ENCODE data around the gene TSPAN13. TPM values are rescaled to one million over a fixed set of nuclear protein-coding genes. Genes with fewer than 3 reads are reported as not detected.

TSPAN13 gene
- total and polyA plus RNA-seq, 5 donors from 2014 or later: 0.10 to 1.0 (median 0.32) TPM

- Histone ChIP-seq H3K4me1 (ENCODE audit: control insufficient read depth, insufficient read depth, low read length, poor library complexity, severe bottlenecking) (no peaks in the 10 kb centered on the region), H3K27me3 (ENCODE audit: control insufficient read depth, insufficient read depth, low read length) (peaks cover 7% of the 10 kb centered on the region), H3K36me3 (ENCODE audit: control insufficient read depth, insufficient read depth, low read length) (no peaks in the 10 kb centered on the region), H3K9me3 (ENCODE audit: control insufficient read depth in 2 of 2, low read length in 2 of 2) (no peaks in the 10 kb centered on the region), H3K4me3 (ENCODE audit: low read depth, low read length) (no peak overlapping the region), H3K27ac (ENCODE audit: insufficient read depth, low read length, poor library complexity, severe bottlenecking) (no peak overlapping the region)
- no peak for ATAC-seq (ENCODE audit: low read depth in 2 of 2)
- H3K4me1 Mint-ChIP-seq: no peaks in the 10 kb centered on the region
- no peak overlapping the region for H3K27ac Mint-ChIP-seq
- H3K36me3 Mint-ChIP-seq: no peaks in the 10 kb centered on the region
- H3K9me3 Mint-ChIP-seq: no peaks in the 10 kb centered on the region
- H3K4me3 Mint-ChIP-seq: no peak overlapping the region
- H3K27me3 Mint-ChIP-seq: peaks cover 31% of the 10 kb centered on the region
- DNase-seq: no peak
Measured at GRCh38 chr7:16791071-16791470, 37.5 kb downstream of the TSPAN13 start.

GRCh38 chr7:16791905-16792698 is 38.5 kb downstream of the TSPAN13 start:
- H3K9me3 Mint-ChIP-seq: no peaks in the 10 kb centered on the region
- Histone ChIP-seq H3K27me3 (ENCODE audit: control insufficient read depth, insufficient read depth, low read length) (peaks cover 7% of the 10 kb centered on the region), H3K4me3 (ENCODE audit: low read depth, low read length) (no peak overlapping the region), H3K27ac (ENCODE audit: insufficient read depth, low read length, poor library complexity, severe bottlenecking) (no peak overlapping the region), H3K4me1 (ENCODE audit: control insufficient read depth, insufficient read depth, low read length, poor library complexity, severe bottlenecking) (no peaks in the 10 kb centered on the region), H3K36me3 (ENCODE audit: control insufficient read depth, insufficient read depth, low read length) (no peaks in the 10 kb centered on the region), H3K9me3 (ENCODE audit: control insufficient read depth in 2 of 2, low read length in 2 of 2) (no peaks in the 10 kb centered on the region)
- no peaks in the 10 kb centered on the region for H3K4me1 Mint-ChIP-seq
- ATAC-seq (ENCODE audit: low read depth in 2 of 2): no peak
- no peak overlapping the region for H3K27ac Mint-ChIP-seq
- no peak overlapping the region for H3K4me3 Mint-ChIP-seq
- no peak for DNase-seq
- H3K36me3 Mint-ChIP-seq: no peaks in the 10 kb centered on the region
- H3K27me3 Mint-ChIP-seq: peaks cover 32% of the 10 kb centered on the region

DNA sequence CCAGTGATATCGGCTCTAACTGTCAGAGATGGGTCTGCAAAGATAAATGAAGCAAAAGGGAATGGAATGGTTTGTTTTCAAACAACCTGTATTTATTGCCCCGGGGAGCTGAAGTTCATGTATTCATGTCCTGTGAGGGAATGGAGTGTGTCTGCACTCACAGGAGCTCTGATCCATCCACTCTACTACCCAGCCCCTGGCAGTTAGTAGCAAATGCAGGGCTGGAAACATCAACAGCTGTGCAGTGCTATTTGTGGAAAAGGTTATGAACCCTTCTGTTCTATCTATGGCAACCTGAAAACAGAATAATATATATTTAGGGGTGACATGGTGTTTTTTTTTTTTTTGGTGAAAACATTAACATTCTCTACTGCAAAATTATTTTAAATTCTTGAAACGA is 41.4 kb downstream of the TSPAN13 start:
- H3K36me3 ChIP-seq (ENCODE audit: control insufficient read depth, insufficient read depth, low read length): no peaks in the 10 kb centered on the region
- no peaks in the 10 kb centered on the region for H3K36me3 Mint-ChIP-seq
- no peak overlapping the region for H3K27ac ChIP-seq (ENCODE audit: insufficient read depth, low read length, poor library complexity, severe bottlenecking)
- H3K4me1 ChIP-seq (ENCODE audit: control insufficient read depth, insufficient read depth, low read length, poor library complexity, severe bottlenecking): no peaks in the 10 kb centered on the region
- ATAC-seq (ENCODE audit: low read depth in 2 of 2) (no peak), DNase-seq (no peak)
- H3K4me3 ChIP-seq (ENCODE audit: low read depth, low read length): no peak overlapping the region
- H3K4me1 Mint-ChIP-seq: no peaks in the 10 kb centered on the region
- no peaks in the 10 kb centered on the region for H3K9me3 Mint-ChIP-seq
- H3K4me3 Mint-ChIP-seq: no peak overlapping the region
- H3K27me3 ChIP-seq (ENCODE audit: control insufficient read depth, insufficient read depth, low read length): peaks cover 4% of the 10 kb centered on the region
- peaks cover 25% of the 10 kb centered on the region for H3K27me3 Mint-ChIP-seq
- H3K9me3 ChIP-seq (ENCODE audit: control insufficient read depth in 2 of 2, low read length in 2 of 2): no peaks in the 10 kb centered on the region
- H3K27ac Mint-ChIP-seq: no peak overlapping the region

- Histone ChIP-seq H3K4me1 (ENCODE audit: control insufficient read depth, insufficient read depth, low read length, poor library complexity, severe bottlenecking) (no peaks in the 10 kb centered on the region), H3K36me3 (ENCODE audit: control insufficient read depth, insufficient read depth, low read length) (no peaks in the 10 kb centered on the region), H3K4me3 (ENCODE audit: low read depth, low read length) (no peak overlapping the region), H3K9me3 (ENCODE audit: control insufficient read depth in 2 of 2, low read length in 2 of 2) (no peaks in the 10 kb centered on the region), H3K27ac (ENCODE audit: insufficient read depth, low read length, poor library complexity, severe bottlenecking) (no peak overlapping the region), H3K27me3 (ENCODE audit: control insufficient read depth, insufficient read depth, low read length) (peaks cover 6% of the 10 kb centered on the region)
- Mint-ChIP-seq H3K27me3 (peaks cover 25% of the 10 kb centered on the region), H3K9me3 (no peaks in the 10 kb centered on the region), H3K36me3 (no peaks in the 10 kb centered on the region), H3K4me3 (no peak overlapping the region), H3K4me1 (no peaks in the 10 kb centered on the region), H3K27ac (no peak overlapping the region)
- ATAC-seq (ENCODE audit: low read depth in 2 of 2) (no peak), DNase-seq (no peak)
Measured at GRCh38 chr7:16795624-16796023, 42.1 kb downstream of the TSPAN13 start.

GRCh38 chr7:16801111-16801542 is 47.6 kb downstream of the TSPAN13 start:
- no peaks in the 10 kb centered on the region for H3K4me1 ChIP-seq (ENCODE audit: control insufficient read depth, insufficient read depth, low read length, poor library complexity, severe bottlenecking)
- peaks cover 2% of the 10 kb centered on the region for H3K27me3 ChIP-seq (ENCODE audit: control insufficient read depth, insufficient read depth, low read length)
- H3K9me3 ChIP-seq (ENCODE audit: control insufficient read depth in 2 of 2, low read length in 2 of 2): no peaks in the 10 kb centered on the region
- no peak for ATAC-seq (ENCODE audit: low read depth in 2 of 2)
- no peak overlapping the region for H3K4me3 Mint-ChIP-seq
- no peak overlapping the region for H3K4me3 ChIP-seq (ENCODE audit: low read depth, low read length)
- no peaks in the 10 kb centered on the region for H3K4me1 Mint-ChIP-seq
- no peaks in the 10 kb centered on the region for H3K36me3 ChIP-seq (ENCODE audit: control insufficient read depth, insufficient read depth, low read length)
- H3K27ac Mint-ChIP-seq: no peak overlapping the region
- no peak overlapping the region for H3K27ac ChIP-seq (ENCODE audit: insufficient read depth, low read length, poor library complexity, severe bottlenecking)
- H3K36me3 Mint-ChIP-seq: no peaks in the 10 kb centered on the region
- peaks cover 21% of the 10 kb centered on the region for H3K27me3 Mint-ChIP-seq
- no peaks in the 10 kb centered on the region for H3K9me3 Mint-ChIP-seq
- peak in 1 of 3 donors; percentile 43 for DNase-seq

- Histone ChIP-seq H3K4me3 (ENCODE audit: low read depth, low read length) (no peak overlapping the region), H3K27me3 (ENCODE audit: control insufficient read depth, insufficient read depth, low read length) (peaks cover 2% of the 10 kb centered on the region), H3K9me3 (ENCODE audit: control insufficient read depth in 2 of 2, low read length in 2 of 2) (no peaks in the 10 kb centered on the region), H3K36me3 (ENCODE audit: control insufficient read depth, insufficient read depth, low read length) (no peaks in the 10 kb centered on the region), H3K27ac (ENCODE audit: insufficient read depth, low read length, poor library complexity, severe bottlenecking) (no peak overlapping the region), H3K4me1 (ENCODE audit: control insufficient read depth, insufficient read depth, low read length, poor library complexity, severe bottlenecking) (no peaks in the 10 kb centered on the region)
- no peaks in the 10 kb centered on the region for H3K4me1 Mint-ChIP-seq
- DNase-seq (no peak), ATAC-seq (ENCODE audit: low read depth in 2 of 2) (no peak)
- no peak overlapping the region for H3K4me3 Mint-ChIP-seq
- peaks cover 17% of the 10 kb centered on the region for H3K27me3 Mint-ChIP-seq
- H3K36me3 Mint-ChIP-seq: no peaks in the 10 kb centered on the region
- H3K27ac Mint-ChIP-seq: no peak overlapping the region
- H3K9me3 Mint-ChIP-seq: no peaks in the 10 kb centered on the region
Measured at GRCh38 chr7:16801579-16801978, 48.0 kb downstream of the TSPAN13 start.

DNA sequence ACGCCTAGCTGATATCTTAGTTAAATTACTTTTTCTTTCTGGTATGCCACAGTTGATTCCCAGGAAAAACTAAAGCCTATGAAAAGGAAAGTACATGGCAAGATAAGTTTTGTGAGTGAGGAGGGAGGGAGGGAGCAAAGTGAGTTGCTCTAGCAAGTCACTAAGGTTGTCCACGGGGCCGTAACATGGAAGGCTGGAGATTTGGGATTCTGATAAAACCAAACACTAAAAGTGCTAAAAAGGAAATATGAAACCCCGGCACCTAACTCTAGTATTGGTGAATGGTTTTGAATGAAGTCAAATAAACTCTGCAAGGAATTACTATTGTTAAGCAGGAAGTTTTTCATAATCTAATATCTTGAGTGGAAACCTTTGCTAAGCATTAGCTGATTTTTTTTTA is 49.6 kb downstream of the TSPAN13 start:
- no peak overlapping the region for H3K4me3 Mint-ChIP-seq
- Histone ChIP-seq H3K27me3 (ENCODE audit: control insufficient read depth, insufficient read depth, low read length) (peaks cover 5% of the 10 kb centered on the region), H3K4me1 (ENCODE audit: control insufficient read depth, insufficient read depth, low read length, poor library complexity, severe bottlenecking) (no peaks in the 10 kb centered on the region), H3K4me3 (ENCODE audit: low read depth, low read length) (no peak overlapping the region), H3K36me3 (ENCODE audit: control insufficient read depth, insufficient read depth, low read length) (no peaks in the 10 kb centered on the region), H3K27ac (ENCODE audit: insufficient read depth, low read length, poor library complexity, severe bottlenecking) (no peak overlapping the region), H3K9me3 (ENCODE audit: control insufficient read depth in 2 of 2, low read length in 2 of 2) (no peaks in the 10 kb centered on the region)
- DNase-seq (no peak), ATAC-seq (ENCODE audit: low read depth in 2 of 2) (no peak)
- H3K27ac Mint-ChIP-seq: no peak overlapping the region
- no peaks in the 10 kb centered on the region for H3K36me3 Mint-ChIP-seq
- no peaks in the 10 kb centered on the region for H3K9me3 Mint-ChIP-seq
- H3K27me3 Mint-ChIP-seq: peaks cover 16% of the 10 kb centered on the region
- no peaks in the 10 kb centered on the region for H3K4me1 Mint-ChIP-seq
